Nephron progenitor cell (in vitro differentiated cells): ENCODE results near the gene ANKRD62.

Source experiments
- DNase-seq: peaks from one replicate; pipeline ENCODE4 v3.0.0; 2021
- H3K27ac Mint-ChIP-seq: 2 replicates; pipeline ENCODE4 v1.8.0; 2021; ENCODE audit warnings: mild to moderate bottlenecking, moderate library complexity, mixed read lengths
- H3K27me3 Mint-ChIP-seq: 2 replicates; pipeline ENCODE4 v1.8.0; 2021; ENCODE audit warnings: mild to moderate bottlenecking, low read depth, mixed read lengths; ENCODE audit not compliant: poor library complexity
- H3K36me3 Mint-ChIP-seq: 2 replicates; pipeline ENCODE4 v1.8.0; 2021; ENCODE audit warnings: low read depth, mixed read lengths
- H3K4me1 Mint-ChIP-seq: 2 replicates; pipeline ENCODE4 v1.8.0; 2021; ENCODE audit warnings: mixed read lengths
- H3K4me3 Mint-ChIP-seq: 2 replicates; pipeline ENCODE4 v1.8.0; 2021; ENCODE audit warnings: mild to moderate bottlenecking, moderate library complexity, mixed read lengths
- H3K9me3 Mint-ChIP-seq: 2 replicates; pipeline ENCODE4 v1.8.0; 2021; ENCODE audit warnings: mild to moderate bottlenecking, moderate library complexity, mixed read lengths
- TF ChIP-seq, protein P1 (sequence below): fragments of 200-600 bp; sonication (generic); IDR thresholded peaks from 2 replicates; pipeline ENCODE4 v1.5.0; 2021; ENCODE audit warnings: antibody characterized with exemption

The ANKRD62 gene

GRCh38 chr18:12085136-12085535 is 8.5 kb upstream of the ANKRD62 start:
- H3K27me3 Mint-ChIP-seq = peaks cover 16% of the 10 kb centered on the region
- H3K9me3 Mint-ChIP-seq = peaks cover 9% of the 10 kb centered on the region
- no peak overlapping the region for H3K4me3 Mint-ChIP-seq
- no peak overlapping the region for H3K27ac Mint-ChIP-seq
- DNase-seq = no peak
- H3K36me3 Mint-ChIP-seq = no peaks in the 10 kb centered on the region
- TF ChIP-seq, protein P1, sequence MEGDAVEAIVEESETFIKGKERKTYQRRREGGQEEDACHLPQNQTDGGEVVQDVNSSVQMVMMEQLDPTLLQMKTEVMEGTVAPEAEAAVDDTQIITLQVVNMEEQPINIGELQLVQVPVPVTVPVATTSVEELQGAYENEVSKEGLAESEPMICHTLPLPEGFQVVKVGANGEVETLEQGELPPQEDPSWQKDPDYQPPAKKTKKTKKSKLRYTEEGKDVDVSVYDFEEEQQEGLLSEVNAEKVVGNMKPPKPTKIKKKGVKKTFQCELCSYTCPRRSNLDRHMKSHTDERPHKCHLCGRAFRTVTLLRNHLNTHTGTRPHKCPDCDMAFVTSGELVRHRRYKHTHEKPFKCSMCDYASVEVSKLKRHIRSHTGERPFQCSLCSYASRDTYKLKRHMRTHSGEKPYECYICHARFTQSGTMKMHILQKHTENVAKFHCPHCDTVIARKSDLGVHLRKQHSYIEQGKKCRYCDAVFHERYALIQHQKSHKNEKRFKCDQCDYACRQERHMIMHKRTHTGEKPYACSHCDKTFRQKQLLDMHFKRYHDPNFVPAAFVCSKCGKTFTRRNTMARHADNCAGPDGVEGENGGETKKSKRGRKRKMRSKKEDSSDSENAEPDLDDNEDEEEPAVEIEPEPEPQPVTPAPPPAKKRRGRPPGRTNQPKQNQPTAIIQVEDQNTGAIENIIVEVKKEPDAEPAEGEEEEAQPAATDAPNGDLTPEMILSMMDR = no peak
- H3K4me1 Mint-ChIP-seq = no peaks in the 10 kb centered on the region

DNA sequence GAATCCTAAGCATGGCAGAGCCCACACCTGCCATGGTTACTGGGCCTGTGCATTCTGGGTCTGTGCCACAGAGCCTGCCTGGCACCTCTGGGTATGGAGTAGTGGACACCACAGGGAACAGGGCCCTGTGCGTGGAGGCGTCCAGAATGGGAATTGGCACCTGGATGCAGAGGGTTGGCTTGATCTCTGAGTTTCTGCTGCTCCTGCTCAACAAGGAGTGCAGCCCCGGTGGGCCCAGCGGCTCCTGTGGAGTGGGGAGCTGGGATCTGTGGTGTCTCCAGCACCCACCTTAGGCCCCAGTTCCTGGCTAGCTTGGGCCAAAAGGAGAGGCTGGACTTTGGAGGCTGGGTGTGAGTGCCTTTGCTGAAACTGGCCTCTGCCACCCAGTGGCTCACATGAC is 7.9 kb upstream of the ANKRD62 start:
- H3K27me3 Mint-ChIP-seq = peaks cover 21% of the 10 kb centered on the region
- peaks cover 9% of the 10 kb centered on the region for H3K9me3 Mint-ChIP-seq

DNA sequence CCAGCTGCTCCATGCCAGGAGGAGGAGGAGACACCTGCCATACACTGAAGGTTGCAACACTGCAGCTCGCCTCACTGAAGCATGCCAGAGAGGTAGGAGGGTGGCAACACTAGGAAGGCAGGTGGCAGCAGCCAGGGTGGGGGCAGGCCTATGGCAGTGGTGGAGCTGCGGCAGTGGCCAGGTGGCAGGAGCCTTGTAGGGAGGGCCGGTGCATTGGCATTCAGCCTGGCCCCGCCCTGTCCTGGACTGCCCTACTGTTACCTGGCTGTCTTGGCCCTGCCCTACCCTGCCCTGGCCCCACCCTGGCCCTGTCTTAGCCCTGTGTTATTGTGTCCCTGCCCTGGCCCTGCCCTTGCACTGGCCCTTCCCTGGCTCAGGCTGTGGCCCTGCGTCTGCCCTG is 7.4 kb upstream of the ANKRD62 start:
- H3K4me1 Mint-ChIP-seq = no peaks in the 10 kb centered on the region
- DNase-seq = no peak
- H3K27me3 Mint-ChIP-seq = peaks cover 21% of the 10 kb centered on the region
- no peak overlapping the region for H3K27ac Mint-ChIP-seq
- H3K36me3 Mint-ChIP-seq = no peaks in the 10 kb centered on the region
- TF ChIP-seq, protein P1 = no peak
- H3K9me3 Mint-ChIP-seq = peaks cover 9% of the 10 kb centered on the region
- H3K4me3 Mint-ChIP-seq = no peak overlapping the region

More for the DNA sequence above, 7.9 kb upstream of the ANKRD62 start:
- Mint-ChIP-seq H3K4me1 (no peaks in the 10 kb centered on the region), H3K36me3 (no peaks in the 10 kb centered on the region), H3K27ac (no peak overlapping the region), H3K4me3 (no peak overlapping the region)
- DNase-seq = no peak
- TF ChIP-seq, protein P1 = no peak

DNA sequence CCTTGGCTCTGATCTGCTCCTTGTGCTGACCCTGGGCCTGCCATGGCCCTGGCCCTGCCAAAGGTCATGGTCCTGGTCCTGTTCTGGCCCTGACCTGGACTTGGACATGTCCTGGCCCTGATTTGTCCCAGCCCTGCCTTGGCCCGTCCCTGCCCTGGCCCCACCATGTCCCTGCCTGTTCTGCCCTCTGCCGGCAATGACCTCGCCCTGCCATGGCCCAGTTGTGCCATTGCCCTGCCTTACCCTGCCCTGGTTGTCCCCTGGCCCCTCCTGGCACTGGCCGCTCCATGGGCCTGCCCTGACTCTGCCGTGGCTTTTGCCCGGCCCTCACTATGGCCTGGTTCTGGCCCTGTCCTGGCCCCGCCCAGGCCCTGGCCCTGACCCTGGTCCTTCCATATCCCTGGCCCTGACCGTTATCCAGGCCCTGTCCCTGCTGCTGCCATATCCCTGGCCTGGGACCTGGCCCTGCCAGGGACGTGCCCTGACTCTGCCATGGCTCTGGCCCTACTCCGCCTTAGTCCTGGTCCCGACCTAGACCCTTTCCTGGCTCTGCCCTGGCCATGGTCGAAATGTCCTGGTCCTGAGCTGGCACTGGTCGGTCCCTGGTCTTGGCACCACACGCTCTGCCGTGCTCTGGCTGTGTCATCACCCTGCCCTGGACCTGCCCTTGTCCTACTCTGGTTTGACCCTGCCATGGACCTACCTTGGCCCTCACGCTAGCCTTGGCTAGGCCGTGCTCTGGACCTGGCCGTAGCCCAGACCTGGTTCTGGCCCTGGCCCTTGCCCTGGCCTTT is 6.8 kb upstream of the ANKRD62 start:
- Mint-ChIP-seq H3K36me3 (no peaks in the 10 kb centered on the region), H3K9me3 (peaks cover 9% of the 10 kb centered on the region), H3K4me1 (no peaks in the 10 kb centered on the region), H3K27ac (no peak overlapping the region), H3K27me3 (peaks cover 21% of the 10 kb centered on the region), H3K4me3 (no peak overlapping the region)
- DNase-seq = no peak
- TF ChIP-seq, protein P1 = no peak

DNA sequence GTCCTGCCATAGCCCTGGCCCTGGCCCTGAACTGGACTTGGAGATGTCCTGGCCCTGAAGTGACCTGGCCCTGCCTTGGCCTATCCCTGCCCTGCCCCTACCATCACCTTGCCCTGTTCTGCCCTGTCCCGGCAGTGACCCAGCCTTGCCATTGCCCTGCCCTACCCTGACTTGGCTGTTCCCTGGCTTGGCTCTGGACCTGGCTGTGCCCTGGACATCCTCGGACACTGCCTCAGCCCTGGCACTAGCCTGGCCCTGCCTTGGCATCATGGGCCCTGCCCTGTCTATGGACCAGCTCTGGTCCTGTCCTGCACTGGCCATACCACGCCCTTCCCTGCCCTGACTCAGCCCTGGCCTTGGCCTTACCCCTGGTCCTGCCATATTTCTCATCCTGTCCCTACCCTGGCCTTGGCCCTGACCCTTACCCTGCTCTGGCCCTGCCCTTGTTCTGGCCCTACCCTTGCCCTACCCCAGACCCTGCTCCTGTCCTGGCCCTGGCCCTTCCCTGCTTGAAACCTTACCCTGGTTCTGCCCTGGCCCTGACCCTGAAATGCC is 6.1 kb upstream of the ANKRD62 start:
- Mint-ChIP-seq H3K36me3 (no peaks in the 10 kb centered on the region), H3K27me3 (peaks cover 19% of the 10 kb centered on the region), H3K27ac (no peak overlapping the region), H3K4me1 (no peaks in the 10 kb centered on the region), H3K4me3 (no peak overlapping the region), H3K9me3 (peaks cover 9% of the 10 kb centered on the region)
- no peak for DNase-seq
- TF ChIP-seq, protein P1 = no peak

- no peaks in the 10 kb centered on the region for H3K4me1 Mint-ChIP-seq
- TF ChIP-seq, protein P1 = no peak
- H3K36me3 Mint-ChIP-seq = no peaks in the 10 kb centered on the region
- H3K27ac Mint-ChIP-seq = no peak overlapping the region
- no peak for DNase-seq
- peaks cover 16% of the 10 kb centered on the region for H3K27me3 Mint-ChIP-seq
- H3K9me3 Mint-ChIP-seq = peaks cover 9% of the 10 kb centered on the region
- H3K4me3 Mint-ChIP-seq = no peak overlapping the region
These were observed 5.5 kb upstream of the ANKRD62 start for GRCh38 chr18:12088096-12088495.
